ENCODE results near the gene FITM1.

The FITM1 gene

GRCh38 chr14:24121210-24121609 is 9.2 kb upstream of the FITM1 start:
- no peak for DNase-seq

GRCh38 chr14:24122416-24122815 is 8.0 kb upstream of the FITM1 start:
- DNase-seq = no peak

- no peak for DNase-seq
Measured at GRCh38 chr14:24122898-24123297, 7.6 kb upstream of the FITM1 start.

- DNase-seq = no peak
Measured at GRCh38 chr14:24123424-24124417, 6.7 kb upstream of the FITM1 start.

GRCh38 chr14:24126939-24127338 is 3.5 kb upstream of the FITM1 start:
- DNase-seq = no peak

GRCh38 chr14:24127673-24128072 is 2.8 kb upstream of the FITM1 start:
- no peak for DNase-seq

GRCh38 chr14:24129410-24129998 is 955 bp upstream of the FITM1 start:
- DNase-seq = no peak

GRCh38 chr14:24130717-24131548 is 474 bp downstream of the FITM1 start:
- no peak for DNase-seq

GRCh38 chr14:24131549-24131966 is 1.1 kb downstream of the FITM1 start:
- DNase-seq = no peak

- DNase-seq = no peak
Measured at GRCh38 chr14:24132061-24132685, 1.7 kb downstream of the FITM1 start.

- DNase-seq = no peak
Measured at GRCh38 chr14:24132976-24133375, 2.5 kb downstream of the FITM1 start.

- DNase-seq = no peak
Measured at GRCh38 chr14:24133735-24134134, 3.3 kb downstream of the FITM1 start.

- DNase-seq = no peak
Measured at GRCh38 chr14:24135584-24135833, 5.0 kb downstream of the FITM1 start.

- peak; percentile 85 for DNase-seq
Measured at GRCh38 chr14:24135834-24136683, 5.6 kb downstream of the FITM1 start, which contains the start of gene PSME1. TSS of gene PSME1 (plus strand) at chr14:24136194. CDS start at chr14:24136263, 69 bp downstream.

- DNase-seq = no peak
Measured at GRCh38 chr14:24136684-24137528, 6.4 kb downstream of the FITM1 start.

GRCh38 chr14:24137529-24138395 is 7.3 kb downstream of the FITM1 start:
- no peak for DNase-seq

GRCh38 chr14:24138396-24139271 is 8.2 kb downstream of the FITM1 start:
- no peak for DNase-seq

GRCh38 chr14:24139272-24139934 is 8.9 kb downstream of the FITM1 start:
- DNase-seq = no peak
